Naive B cell (primary cell): ENCODE measurements around the gene MASP2. TPM values are rescaled to one million over a fixed set of nuclear protein-coding genes. Genes with fewer than 3 reads are reported as not detected.
"Not testable (repeated sequence)": the region's sequence is repeated elsewhere in the genome, so short reads cannot be mapped to it uniquely, and the experiment has no call there.

Experiments
- ATAC-seq, 2 donors: fragments of 150-1000 bp; cut with Tn5 transposase; 2 replicates each; pipeline ENCODE4 v1.10.0; 2021; ENCODE audit warnings: low read depth in 2 of 2, mild to moderate bottlenecking in 2 of 2, moderate library complexity in 2 of 2
- DNase-seq: peaks from one replicate; pipeline ENCODE4 v3.0.0; 2022
- H3K27ac Mint-ChIP-seq, 6 donors: one replicate each; pipeline ENCODE4 v1.8.0; 2020 to 2022; ENCODE audit warnings: mild to moderate bottlenecking in 6 of 6, mixed read lengths in 6 of 6, moderate library complexity in 5 of 6, inconsistent platforms in 2 of 6
- H3K27me3 Mint-ChIP-seq, 3 donors: one replicate each; pipeline ENCODE4 v1.8.0; 2021 to 2022; ENCODE audit warnings: mixed read lengths in 3 of 3, mild to moderate bottlenecking in 1 of 3
- H3K36me3 Mint-ChIP-seq, 2 donors: one replicate each; pipeline ENCODE4 v1.8.0; 2020 to 2022; ENCODE audit warnings: mixed read lengths in 2 of 2, inconsistent platforms in 1 of 2, mild to moderate bottlenecking in 1 of 2
- H3K4me1 Mint-ChIP-seq, 3 donors: one replicate each; pipeline ENCODE4 v1.8.0; 2020 to 2022; ENCODE audit warnings: mixed read lengths in 3 of 3, inconsistent platforms in 1 of 3, mild to moderate bottlenecking in 1 of 3, moderate library complexity in 1 of 3
- H3K4me3 Mint-ChIP-seq, 8 donors: one replicate each; pipeline ENCODE4 v1.8.0; 2020 to 2022; ENCODE audit warnings: mild to moderate bottlenecking in 8 of 8, mixed read lengths in 8 of 8, moderate library complexity in 8 of 8, inconsistent platforms in 2 of 8
- H3K9me3 Mint-ChIP-seq, 7 donors: one replicate each; pipeline ENCODE4 v1.8.0; 2020 to 2022; ENCODE audit warnings: mixed read lengths in 7 of 7, mild to moderate bottlenecking in 5 of 7, inconsistent platforms in 2 of 7, moderate library complexity in 1 of 7
- polyA plus RNA-seq, 6 donors: library from polyadenylated mRNA; unstranded; fragments of 300-500 nt; fragmentation: Illumina TruSeq; gene quantifications; one replicate each; pipeline ENCODE4 v1.2.3, GENCODE V29; 2021; ENCODE audit warnings: low read depth in 6 of 6

Gene MASP2
- polyA plus RNA-seq, 6 donors from 2014 or later = 0.10 to 0.26 TPM; not detected in 4

DNA sequence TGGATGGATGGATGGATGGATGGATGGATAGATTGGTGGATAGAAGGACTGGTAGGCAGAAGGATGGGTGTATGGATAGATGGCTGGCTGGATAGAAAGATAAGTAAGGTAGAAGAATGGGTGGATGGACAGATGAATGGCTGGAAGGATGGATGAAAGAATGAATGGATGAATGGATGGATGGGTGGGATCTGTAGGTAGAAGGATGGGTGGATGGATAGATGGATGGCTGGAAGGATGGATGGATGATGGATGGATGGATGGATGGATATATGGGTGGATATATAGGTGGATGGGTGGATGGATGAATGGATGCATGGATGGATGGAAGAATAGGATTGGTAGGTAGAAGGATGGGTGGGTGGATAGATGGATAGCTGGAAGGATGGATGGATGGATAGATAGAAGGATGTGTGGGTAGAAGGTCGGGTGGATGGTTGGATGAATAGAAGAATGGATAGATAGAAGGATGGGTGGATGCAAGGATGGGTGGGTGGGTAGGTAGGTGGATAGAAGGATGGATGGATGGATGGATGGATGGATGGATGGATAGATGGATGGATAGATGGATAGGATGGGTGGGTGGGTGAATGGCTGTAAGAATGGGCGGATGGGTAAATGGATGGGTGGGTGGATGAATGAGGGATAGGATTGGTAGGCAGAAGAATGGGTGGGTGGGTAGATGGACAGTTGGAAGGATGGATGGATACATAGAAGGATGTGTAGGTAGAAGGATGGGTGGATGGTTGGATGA, 7.5 kb downstream of the MASP2 start:
- Mint-ChIP-seq H3K4me3 (no peak overlapping the region), H3K36me3 (no peaks in the 10 kb centered on the region), H3K4me1 (peaks cover 0 to 5% (median 0%) of the 10 kb centered on the region in 3 donors), H3K27me3 (peaks cover 0 to 5% (median 0%) of the 10 kb centered on the region in 3 donors), H3K27ac (no peak overlapping the region), H3K9me3 (no peaks in the 10 kb centered on the region)
- ATAC-seq (no peak), DNase-seq (no peak)

DNA sequence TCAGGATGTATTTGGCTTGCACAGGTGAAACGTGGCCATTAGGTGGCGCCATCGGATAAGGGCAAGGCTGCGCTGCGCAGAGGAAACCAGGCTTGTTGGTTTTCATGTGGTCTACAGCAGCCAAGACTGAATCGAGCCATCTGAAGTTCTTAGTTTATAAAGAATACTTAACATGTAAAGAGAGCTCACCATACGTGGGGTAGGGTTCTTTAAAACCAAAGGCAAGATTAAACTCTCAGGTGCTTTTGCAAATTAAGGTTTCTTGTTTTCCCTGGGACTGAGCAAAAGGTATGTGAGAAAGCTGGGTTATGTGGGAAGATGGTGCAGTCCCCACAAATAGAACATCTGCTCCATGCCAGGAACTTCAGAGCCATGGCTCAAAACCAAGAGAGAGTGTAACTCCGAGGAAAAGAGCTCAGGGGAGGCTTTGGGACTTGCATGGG, 9.3 kb downstream of the MASP2 start:
- DNase-seq (peak; percentile 78), ATAC-seq (peak; percentile 97 to 99)
- Mint-ChIP-seq H3K27ac (no peak overlapping the region), H3K4me1 (peaks cover 0 to 5% (median 0%) of the 10 kb centered on the region in 3 donors), H3K36me3 (no peaks in the 10 kb centered on the region), H3K27me3 (peaks cover 0 to 5% (median 0%) of the 10 kb centered on the region in 3 donors), H3K9me3 (no peaks in the 10 kb centered on the region), H3K4me3 (no peak overlapping the region)

DNA sequence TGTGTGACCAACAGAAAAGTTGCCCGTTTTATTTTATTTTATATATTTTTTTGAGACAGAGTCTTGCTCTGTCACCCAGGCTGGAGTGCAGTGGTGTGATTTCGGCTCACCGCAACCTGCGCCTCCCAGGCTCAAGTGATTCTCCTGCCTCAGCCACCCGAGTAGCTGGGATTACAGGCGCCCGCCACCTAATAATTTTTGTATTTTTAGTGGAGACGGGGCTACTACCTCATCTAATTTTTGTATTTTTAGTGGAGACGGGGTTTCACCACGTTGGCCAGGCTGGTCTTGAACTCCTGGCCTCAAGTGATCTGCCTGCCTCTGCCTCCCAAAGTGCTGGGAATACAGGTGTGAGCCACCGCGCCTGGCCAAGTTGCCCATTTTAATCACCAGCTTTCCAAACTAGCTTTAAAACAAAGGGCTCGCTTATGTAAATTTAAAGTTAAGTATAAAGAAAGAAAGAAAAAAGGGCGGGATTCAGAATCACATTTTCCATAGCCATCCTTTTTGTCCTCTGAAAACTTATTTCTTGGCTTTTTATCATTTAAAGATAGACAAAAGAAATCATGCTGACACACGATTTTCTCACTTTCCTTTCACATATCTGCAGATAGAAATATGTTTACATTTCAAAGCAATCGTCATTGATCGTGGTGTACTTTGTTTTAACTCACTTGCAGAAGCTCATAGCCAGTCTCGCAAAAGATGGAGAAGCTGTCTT, 9.9 kb downstream of the MASP2 start:
- peak overlapping the region in 1 of 6 donors; percentile 34 for H3K27ac Mint-ChIP-seq
- H3K4me3 Mint-ChIP-seq, H3K4me1 Mint-ChIP-seq, DNase-seq, H3K36me3 Mint-ChIP-seq, H3K9me3 Mint-ChIP-seq, ATAC-seq, H3K27me3 Mint-ChIP-seq: not testable (repeated sequence)

DNA sequence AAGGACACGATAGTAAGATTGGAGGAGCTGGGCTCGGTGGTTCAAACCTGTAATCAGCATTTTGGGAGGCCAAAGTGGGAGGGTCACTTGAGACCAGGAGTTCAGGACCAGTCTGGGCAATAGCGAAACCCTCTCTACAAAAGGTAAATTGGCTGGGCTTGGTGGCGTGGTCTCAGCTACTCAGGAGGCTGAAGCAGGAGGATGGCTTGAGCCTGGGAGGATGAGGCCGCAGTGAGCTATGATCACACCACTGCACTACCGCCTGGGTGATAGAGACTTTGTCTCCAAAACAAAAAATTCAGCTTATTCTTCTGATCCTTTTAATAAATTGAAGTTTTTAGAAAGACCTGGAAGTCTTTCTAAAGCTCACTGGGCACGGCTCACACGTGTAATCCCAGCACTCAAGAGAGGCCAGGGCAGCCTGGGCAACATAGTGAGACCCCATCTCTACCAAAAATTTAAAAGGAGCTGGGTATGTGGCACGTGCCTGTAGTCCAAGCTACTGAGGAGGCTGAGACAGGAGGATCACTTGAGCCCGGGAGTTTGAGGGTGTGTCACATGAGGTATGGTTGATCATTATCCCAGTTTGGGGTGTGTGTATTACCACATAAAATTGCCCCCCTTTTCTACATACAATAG, 15.3 kb downstream of the MASP2 start:
- ATAC-seq = no peak
- H3K36me3 Mint-ChIP-seq = no peaks in the 10 kb centered on the region
- H3K4me1 Mint-ChIP-seq = peaks cover 0 to 10% (median 2%) of the 10 kb centered on the region in 3 donors
- H3K27ac Mint-ChIP-seq = peak overlapping the region in 2 of 6 donors; percentile 30 to 69
- H3K9me3 Mint-ChIP-seq = peaks cover 0 to 2% (median 0%) of the 10 kb centered on the region in 7 donors
- H3K27me3 Mint-ChIP-seq = no peaks in the 10 kb centered on the region
- DNase-seq = no peak
- no peak overlapping the region for H3K4me3 Mint-ChIP-seq

DNA sequence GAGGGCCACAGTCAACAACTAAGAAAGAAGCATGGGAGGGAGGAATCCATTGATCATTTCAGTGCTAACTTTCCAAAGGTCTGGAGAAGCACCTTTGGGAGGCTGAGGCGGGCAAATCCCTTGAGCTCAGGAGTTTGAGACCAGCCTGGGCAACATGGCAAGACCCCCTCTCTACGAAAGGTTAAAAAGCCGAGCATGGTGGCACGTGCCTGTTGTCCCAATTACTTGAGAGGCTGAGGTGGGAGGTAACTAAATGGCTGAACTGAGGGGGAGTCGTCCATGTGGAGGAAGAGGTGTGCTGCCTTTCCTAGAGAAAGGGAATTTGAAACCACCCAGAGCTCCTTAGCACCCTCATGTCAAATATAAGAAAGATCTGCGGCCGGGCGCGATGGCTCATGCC, 16.2 kb downstream of the MASP2 start:
- H3K4me3 Mint-ChIP-seq = no peak overlapping the region
- H3K27me3 Mint-ChIP-seq = no peaks in the 10 kb centered on the region
- peaks cover 0 to 10% (median 2%) of the 10 kb centered on the region in 3 donors for H3K4me1 Mint-ChIP-seq
- peak overlapping the region in 3 of 6 donors; percentile 14 to 65 (median 47) for H3K27ac Mint-ChIP-seq
- no peak for ATAC-seq
- H3K9me3 Mint-ChIP-seq = peaks cover 0 to 2% (median 0%) of the 10 kb centered on the region in 7 donors
- DNase-seq = no peak
- no peaks in the 10 kb centered on the region for H3K36me3 Mint-ChIP-seq

DNA sequence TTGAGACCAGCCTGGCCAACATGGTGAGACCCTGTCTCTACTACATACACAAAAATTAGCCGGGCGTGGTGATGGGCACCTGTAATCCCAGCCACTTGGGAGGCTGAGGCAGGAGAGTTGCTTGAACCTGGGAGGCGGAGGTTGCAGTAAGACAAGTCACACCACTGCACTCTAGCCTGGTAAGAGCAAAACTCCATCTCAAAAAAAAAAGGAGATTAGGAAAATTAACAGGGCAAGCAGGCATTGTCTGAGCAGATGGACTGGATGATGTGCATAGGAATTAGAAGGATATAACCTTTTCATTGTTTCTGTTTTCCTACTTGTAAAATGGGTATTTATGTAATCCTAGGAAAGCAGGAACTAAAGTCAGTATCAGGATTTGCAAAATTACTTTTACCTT, 19.0 kb downstream of the MASP2 start:
- Mint-ChIP-seq H3K4me3 (no peak overlapping the region), H3K27me3 (no peaks in the 10 kb centered on the region), H3K4me1 (peaks cover 7 to 14% (median 8%) of the 10 kb centered on the region in 3 donors), H3K36me3 (peaks cover 6 to 15% of the 10 kb centered on the region in 2 donors), H3K27ac (peak overlapping the region in 2 of 6 donors; percentile 49 to 58), H3K9me3 (peaks cover 0 to 2% (median 0%) of the 10 kb centered on the region in 7 donors)
- DNase-seq (no peak), ATAC-seq (no peak)

DNA sequence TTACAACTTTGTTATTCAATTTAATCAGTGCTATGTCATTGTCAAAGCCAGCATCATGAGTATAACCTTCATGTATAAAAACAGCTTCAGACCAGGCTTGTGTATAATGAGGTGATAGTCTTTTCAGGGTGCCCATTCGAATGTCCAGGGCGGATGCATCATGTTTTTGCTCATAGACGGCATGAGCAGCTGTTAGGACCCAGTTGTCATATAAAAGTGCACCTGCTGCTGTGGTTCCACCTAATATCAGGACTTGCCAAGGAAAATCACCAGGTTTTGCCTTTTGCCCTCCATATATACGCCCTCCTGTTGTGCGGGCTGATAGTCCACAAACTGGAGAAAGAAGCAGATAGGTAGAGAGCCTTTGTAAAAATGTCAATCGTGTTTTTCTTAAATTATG, 19.7 kb downstream of the MASP2 start:
- Mint-ChIP-seq H3K4me3 (no peak overlapping the region), H3K4me1 (peaks cover 8 to 14% (median 11%) of the 10 kb centered on the region in 3 donors), H3K36me3 (peaks cover 12 to 21% of the 10 kb centered on the region in 2 donors), H3K27me3 (no peaks in the 10 kb centered on the region), H3K27ac (peak overlapping the region in 2 of 6 donors; percentile 47 to 49), H3K9me3 (peaks cover 0 to 2% (median 0%) of the 10 kb centered on the region in 7 donors)
- ATAC-seq = no peak
- no peak for DNase-seq

DNA sequence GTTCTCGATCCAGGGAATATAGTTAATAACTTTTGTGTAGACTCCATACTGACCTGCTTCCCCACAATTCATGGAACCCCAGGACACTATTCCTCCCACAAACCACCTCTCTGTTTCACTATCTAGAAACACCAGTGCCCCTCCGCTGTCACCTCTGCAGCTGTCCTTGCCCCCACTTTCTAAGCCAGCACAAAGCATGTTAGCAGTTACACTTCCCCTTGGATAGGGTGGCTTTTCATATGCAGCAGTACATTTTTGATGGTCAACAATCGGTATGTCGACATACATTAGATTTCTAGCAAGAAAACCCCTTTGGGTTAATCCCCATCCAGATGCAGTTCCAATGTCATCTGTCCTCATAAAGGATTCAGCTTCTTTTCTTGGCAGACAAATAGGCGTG, 20.1 kb downstream of the MASP2 start:
- peaks cover 11 to 18% (median 15%) of the 10 kb centered on the region in 3 donors for H3K4me1 Mint-ChIP-seq
- H3K4me3 Mint-ChIP-seq = no peak overlapping the region
- peaks cover 0 to 2% (median 0%) of the 10 kb centered on the region in 7 donors for H3K9me3 Mint-ChIP-seq
- peak overlapping the region in 2 of 6 donors; percentile 27 to 29 for H3K27ac Mint-ChIP-seq
- H3K27me3 Mint-ChIP-seq = no peaks in the 10 kb centered on the region
- no peak for DNase-seq
- peaks cover 17 to 25% of the 10 kb centered on the region in 2 donors for H3K36me3 Mint-ChIP-seq
- no peak for ATAC-seq

DNA sequence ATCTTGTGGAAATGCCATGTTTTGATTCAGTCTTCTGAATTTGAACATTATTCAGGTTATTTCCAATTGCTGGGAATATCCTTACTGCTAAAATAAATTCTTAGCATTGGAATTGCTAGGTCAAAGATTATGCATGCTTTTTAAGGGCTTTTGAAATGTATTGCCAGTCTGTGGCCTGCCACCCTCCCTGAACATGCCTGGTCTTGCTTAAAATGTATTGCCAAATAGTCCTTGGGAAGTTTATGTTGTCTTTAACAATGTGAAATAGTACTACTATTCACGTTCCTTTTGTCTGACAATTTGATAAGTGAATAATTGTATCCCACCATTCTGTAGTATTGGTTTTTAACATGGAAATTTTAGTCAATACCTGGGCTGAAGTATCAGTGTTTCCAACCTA, 21.0 kb downstream of the MASP2 start:
- Mint-ChIP-seq H3K27ac (no peak overlapping the region), H3K4me1 (peaks cover 12 to 23% (median 16%) of the 10 kb centered on the region in 3 donors), H3K9me3 (peaks cover 0 to 2% (median 0%) of the 10 kb centered on the region in 7 donors), H3K27me3 (no peaks in the 10 kb centered on the region), H3K36me3 (peaks cover 20 to 27% of the 10 kb centered on the region in 2 donors), H3K4me3 (no peak overlapping the region)
- no peak for DNase-seq
- no peak for ATAC-seq

DNA sequence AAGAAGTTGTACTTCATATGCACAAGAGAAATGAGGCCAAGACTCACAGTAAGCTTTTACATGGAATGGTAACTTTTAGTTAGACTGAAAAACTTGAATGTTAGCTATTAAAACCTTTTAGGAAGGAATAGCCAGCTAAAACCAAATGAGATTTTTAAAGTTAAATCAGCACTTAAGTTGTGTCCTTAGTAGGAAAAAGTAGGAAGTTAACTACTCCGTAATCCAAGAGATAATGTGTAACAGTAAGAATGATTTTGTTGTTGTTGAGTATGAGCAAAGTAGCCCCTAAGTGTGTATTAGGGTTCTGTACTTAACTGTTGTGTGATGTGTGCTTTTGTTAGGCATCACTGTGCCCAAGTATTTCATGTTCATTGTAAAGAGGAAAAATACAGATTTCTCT, 21.4 kb downstream of the MASP2 start:
- H3K27me3 Mint-ChIP-seq = no peaks in the 10 kb centered on the region
- H3K9me3 Mint-ChIP-seq = peaks cover 0 to 2% (median 0%) of the 10 kb centered on the region in 7 donors
- no peak overlapping the region for H3K4me3 Mint-ChIP-seq
- no peak for ATAC-seq
- H3K36me3 Mint-ChIP-seq = peaks cover 20 to 27% of the 10 kb centered on the region in 2 donors
- peaks cover 10 to 19% (median 16%) of the 10 kb centered on the region in 3 donors for H3K4me1 Mint-ChIP-seq
- no peak for DNase-seq
- peak overlapping the region in 1 of 6 donors; percentile 2 for H3K27ac Mint-ChIP-seq

DNA sequence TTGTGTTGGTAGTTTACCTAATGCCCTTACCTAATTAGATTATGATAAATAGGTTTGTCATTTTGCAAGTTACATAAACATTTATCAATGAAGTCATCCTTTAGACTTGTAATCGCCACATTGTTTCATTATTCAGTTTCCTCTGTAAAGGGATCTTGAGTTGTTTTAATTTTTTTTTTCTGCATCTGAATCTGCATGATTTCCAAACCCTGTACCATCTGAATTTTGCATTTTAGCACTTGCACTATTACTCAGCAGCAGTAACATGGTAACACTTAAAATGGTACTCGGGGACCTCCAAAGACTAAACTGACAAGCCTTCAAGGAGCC, 22.2 kb downstream of the MASP2 start:
- DNase-seq = no peak
- Mint-ChIP-seq H3K27me3 (no peaks in the 10 kb centered on the region), H3K36me3 (peaks cover 20 to 27% of the 10 kb centered on the region in 2 donors), H3K9me3 (peaks cover 0 to 2% (median 0%) of the 10 kb centered on the region in 7 donors), H3K4me1 (peaks cover 10 to 17% (median 16%) of the 10 kb centered on the region in 3 donors), H3K27ac (peak overlapping the region in 1 of 6 donors; percentile 39), H3K4me3 (no peak overlapping the region)
- no peak for ATAC-seq

DNA sequence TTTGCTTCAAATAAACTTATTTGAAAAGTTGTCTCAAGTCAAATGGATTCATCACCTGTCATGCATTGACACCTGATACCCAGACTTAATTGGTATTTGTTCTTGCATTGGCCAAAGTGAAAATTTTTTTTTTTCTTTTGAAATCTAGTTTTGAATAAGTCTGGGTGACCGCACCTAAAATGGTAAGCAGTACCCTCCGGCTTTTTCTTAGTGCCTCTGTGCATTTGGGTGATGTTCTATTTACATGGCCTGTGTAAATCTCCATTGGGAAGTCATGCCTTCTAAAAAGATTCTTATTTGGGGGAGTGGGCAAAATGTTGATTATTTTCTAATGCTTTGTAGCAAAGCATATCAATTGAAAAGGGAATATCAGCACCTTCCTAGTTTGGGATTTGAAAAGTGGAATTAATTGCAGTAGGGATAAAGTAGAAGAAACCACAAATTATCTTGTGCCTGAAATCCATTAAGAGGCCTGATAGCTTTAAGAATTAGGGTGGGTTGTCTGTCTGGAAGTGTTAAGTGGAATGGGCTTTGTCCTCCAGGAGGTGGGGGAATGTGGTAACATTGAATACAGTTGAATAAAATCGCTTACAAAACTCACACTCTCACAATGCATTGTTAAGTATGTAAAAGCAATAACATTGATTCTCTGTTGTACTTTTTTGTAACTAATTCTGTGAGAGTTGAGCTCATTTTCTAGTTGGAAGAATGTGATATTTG, 22.7 kb downstream of the MASP2 start:
- Mint-ChIP-seq H3K36me3 (peaks cover 20 to 27% of the 10 kb centered on the region in 2 donors), H3K4me1 (peaks cover 10 to 17% (median 16%) of the 10 kb centered on the region in 3 donors), H3K27ac (peak overlapping the region in 1 of 6 donors; percentile 63), H3K9me3 (peaks cover 0 to 2% (median 0%) of the 10 kb centered on the region in 7 donors), H3K4me3 (no peak overlapping the region), H3K27me3 (no peaks in the 10 kb centered on the region)
- ATAC-seq = no peak
- no peak for DNase-seq

DNA sequence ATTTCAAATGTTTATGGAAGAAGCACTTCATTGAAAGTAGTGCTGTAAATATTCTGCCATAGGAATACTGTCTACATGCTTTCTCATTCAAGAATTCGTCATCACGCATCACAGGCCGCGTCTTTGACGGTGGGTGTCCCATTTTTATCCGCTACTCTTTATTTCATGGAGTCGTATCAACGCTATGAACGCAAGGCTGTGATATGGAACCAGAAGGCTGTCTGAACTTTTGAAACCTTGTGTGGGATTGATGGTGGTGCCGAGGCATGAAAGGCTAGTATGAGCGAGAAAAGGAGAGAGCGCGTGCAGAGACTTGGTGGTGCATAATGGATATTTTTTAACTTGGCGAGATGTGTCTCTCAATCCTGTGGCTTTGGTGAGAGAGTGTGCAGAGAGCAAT, 23.8 kb downstream of the MASP2 start:
- no peak overlapping the region for H3K27ac Mint-ChIP-seq
- DNase-seq (no peak), ATAC-seq (no peak)
- peak overlapping the region in 1 of 8 donors; percentile 24 for H3K4me3 Mint-ChIP-seq
- no peaks in the 10 kb centered on the region for H3K9me3 Mint-ChIP-seq
- peaks cover 20 to 27% of the 10 kb centered on the region in 2 donors for H3K36me3 Mint-ChIP-seq
- H3K4me1 Mint-ChIP-seq = peaks cover 14 to 22% (median 19%) of the 10 kb centered on the region in 3 donors
- no peaks in the 10 kb centered on the region for H3K27me3 Mint-ChIP-seq
